NB4 (cell line): ENCODE data around the gene JAM3.

Experiments
- CTCF ChIP-seq: IDR thresholded peaks from one replicate; pipeline ENCODE4 v1.5.1; 2012; ENCODE audit warnings: low read depth, low read length
- MAX ChIP-seq: IDR thresholded peaks from 2 replicates; pipeline ENCODE4 v1.6.1; 2011; ENCODE audit warnings: low read depth, low read length
- POLR2A ChIP-seq: IDR thresholded peaks from 2 replicates; pipeline ENCODE4 v1.6.1; 2011; ENCODE audit warnings: mild to moderate bottlenecking; ENCODE audit not compliant: insufficient read length; ENCODE audit errors: extremely low read depth

GRCh38 chr11:134050541-134051383 is 18.1 kb upstream of the JAM3 start:
- TF ChIP-seq CTCF: peak; percentile 82
- no peak for TF ChIP-seq POLR2A
- TF ChIP-seq MAX: no peak
